ENCODE results near the gene CUL4A. TPM values are rescaled to one million over a fixed set of nuclear protein-coding genes. Genes with fewer than 3 reads are reported as not detected.

The CUL4A gene
- total RNA-seq, 1 donor from 2014 or later: 81.3 TPM

- H3K79me2 ChIP-seq (ENCODE audit: insufficient read depth, low read length): no peaks in the 10 kb centered on the region
- no peak overlapping the region for H3K9ac ChIP-seq (ENCODE audit: low read length)
- H3K27me3 ChIP-seq (ENCODE audit: insufficient read depth, low read length): no peaks in the 10 kb centered on the region
- H3K9me3 ChIP-seq (ENCODE audit: insufficient read depth, low read depth, low read length): no peaks in the 10 kb centered on the region
- no peak overlapping the region for H3K4me3 ChIP-seq (ENCODE audit: insufficient read depth, low read depth, low read length)
- peaks cover 2% of the 10 kb centered on the region for H3K9me3 Mint-ChIP-seq (ENCODE audit: unreplicated experiment)
- H3K4me1 Mint-ChIP-seq (ENCODE audit: low read depth, unreplicated experiment): peaks cover 3% of the 10 kb centered on the region
- H3K4me1 ChIP-seq (ENCODE audit: insufficient read depth, low read length): no peaks in the 10 kb centered on the region
- no peak overlapping the region for H3K27ac ChIP-seq (ENCODE audit: low read depth, low read length)
- DNase-seq (ENCODE audit: low read depth) (no peak), FAIRE-seq (no peak)
- H3K27me3 Mint-ChIP-seq (ENCODE audit: low read depth, unreplicated experiment): no peaks in the 10 kb centered on the region
- H3K36me3 ChIP-seq (ENCODE audit: insufficient read depth, low read length): peaks cover 6% of the 10 kb centered on the region
- H4K20me1 ChIP-seq (ENCODE audit: insufficient read depth, low read length): no peaks in the 10 kb centered on the region
- H3K27ac Mint-ChIP-seq (ENCODE audit: unreplicated experiment): no peak overlapping the region
- no peak for TF ChIP-seq CTCF (IDR thresholded peaks at IDR 0.05; ENCODE audit: insufficient read depth, low read depth, low read length)
- no peak for TF ChIP-seq EZH2 (IDR thresholded peaks at IDR 0.05; ENCODE audit: insufficient read depth, low read length)
- no peak overlapping the region for H2AFZ ChIP-seq (ENCODE audit: low read depth, low read length)
- no peak overlapping the region for H3K4me2 ChIP-seq (ENCODE audit: low read length)
- no peak overlapping the region for H3K4me3 Mint-ChIP-seq (ENCODE audit: unreplicated experiment)
- peaks cover 24% of the 10 kb centered on the region for H3K36me3 Mint-ChIP-seq (ENCODE audit: low read depth, unreplicated experiment)
Observed at GRCh38 chr13:113169277-113170272, 39.8 kb upstream of the CUL4A start.

- TF ChIP-seq EZH2 (IDR thresholded peaks at IDR 0.05; ENCODE audit: insufficient read depth, low read length): no peak
- no peak for TF ChIP-seq CTCF (IDR thresholded peaks at IDR 0.05; ENCODE audit: insufficient read depth, low read depth, low read length)
- no peaks in the 10 kb centered on the region for H3K4me1 ChIP-seq (ENCODE audit: insufficient read depth, low read length)
- no peaks in the 10 kb centered on the region for H4K20me1 ChIP-seq (ENCODE audit: insufficient read depth, low read length)
- no peaks in the 10 kb centered on the region for H3K9me3 ChIP-seq (ENCODE audit: insufficient read depth, low read depth, low read length)
- H3K4me1 Mint-ChIP-seq (ENCODE audit: low read depth, unreplicated experiment): peaks cover 3% of the 10 kb centered on the region
- H3K4me3 ChIP-seq (ENCODE audit: insufficient read depth, low read depth, low read length): no peak overlapping the region
- peaks cover 12% of the 10 kb centered on the region for H3K36me3 ChIP-seq (ENCODE audit: insufficient read depth, low read length)
- H3K79me2 ChIP-seq (ENCODE audit: insufficient read depth, low read length): no peaks in the 10 kb centered on the region
- no peak overlapping the region for H2AFZ ChIP-seq (ENCODE audit: low read depth, low read length)
- H3K27ac ChIP-seq (ENCODE audit: low read depth, low read length): no peak overlapping the region
- H3K36me3 Mint-ChIP-seq (ENCODE audit: low read depth, unreplicated experiment): peaks cover 25% of the 10 kb centered on the region
- DNase-seq (ENCODE audit: low read depth) (no peak), FAIRE-seq (no peak)
- H3K27ac Mint-ChIP-seq (ENCODE audit: unreplicated experiment): no peak overlapping the region
- no peaks in the 10 kb centered on the region for H3K27me3 Mint-ChIP-seq (ENCODE audit: low read depth, unreplicated experiment)
- peaks cover 2% of the 10 kb centered on the region for H3K9me3 Mint-ChIP-seq (ENCODE audit: unreplicated experiment)
- no peak overlapping the region for H3K9ac ChIP-seq (ENCODE audit: low read length)
- H3K4me2 ChIP-seq (ENCODE audit: low read length): no peak overlapping the region
- H3K4me3 Mint-ChIP-seq (ENCODE audit: unreplicated experiment): no peak overlapping the region
- no peaks in the 10 kb centered on the region for H3K27me3 ChIP-seq (ENCODE audit: insufficient read depth, low read length)
Observed at GRCh38 chr13:113170511-113170910, 38.9 kb upstream of the CUL4A start.
